HEK293T (cell line): ENCODE measurements around the gene MAGI2.
"Not testable (repeated sequence)": the region's sequence is repeated elsewhere in the genome, so short reads cannot be mapped to it uniquely, and the experiment has no call there.

Experiments
- CTCF ChIA-PET: fragments of 350-600 bp; formaldehyde crosslinking; extraction: SDS; loops from one replicate; lab custom pipeline; 2021; ENCODE audit warnings: antibody characterized with exemption, inconsistent platforms; lab: Yijun Ruan, JAX
- POLR2A ChIA-PET: fragments of 350-600 bp; formaldehyde crosslinking; extraction: SDS; loops from one replicate; lab custom pipeline; 2020; ENCODE audit warnings: antibody characterized with exemption, inconsistent platforms; lab: Yijun Ruan, JAX
- DNase-seq: peaks from one replicate; pipeline ENCODE4 v3.0.0; 2012; ENCODE audit warnings: mixed read lengths; ENCODE audit errors: extremely low spot score
- ARNT ChIP-seq: fragments of 450-650 bp; IDR thresholded peaks from 2 replicates; pipeline ENCODE4 v1.6.1; 2017; ENCODE audit warnings: mild to moderate bottlenecking
- BHLHE40 ChIP-seq: fragments of 450-650 bp; IDR thresholded peaks from 2 replicates; pipeline ENCODE4 v1.6.1; 2016; ENCODE audit warnings: mild to moderate bottlenecking, moderate library complexity, borderline replicate concordance
- CTBP1 ChIP-seq: fragments of 450-650 bp; IDR thresholded peaks from 2 replicates; pipeline ENCODE4 v1.6.1; 2016; ENCODE audit warnings: borderline replicate concordance
- ELF4 ChIP-seq: fragments of 450-650 bp; IDR thresholded peaks from 2 replicates; pipeline ENCODE4 v1.6.1; 2017; ENCODE audit warnings: antibody characterized with exemption
- FOXA1 ChIP-seq: fragments of 450-650 bp; IDR thresholded peaks from 2 replicates; pipeline ENCODE4 v1.6.1; 2016; ENCODE audit warnings: mild to moderate bottlenecking
- FOXK2 ChIP-seq: fragments of 450-650 bp; IDR thresholded peaks from 2 replicates; pipeline ENCODE4 v1.6.1; 2016; ENCODE audit warnings: mild to moderate bottlenecking
- FOXM1 ChIP-seq: fragments of 450-650 bp; IDR thresholded peaks from 2 replicates; pipeline ENCODE4 v1.6.1; 2017; ENCODE audit warnings: mild to moderate bottlenecking, borderline replicate concordance
- HDGF ChIP-seq: fragments of 450-650 bp; IDR thresholded peaks from 2 replicates; pipeline ENCODE4 v1.6.1; 2017; ENCODE audit warnings: antibody characterized with exemption, borderline replicate concordance
- L3MBTL2 ChIP-seq: fragments of 450-650 bp; conservative IDR thresholded peaks from 2 replicates; pipeline ENCODE4 v1.6.1; 2016; ENCODE audit warnings: mild to moderate bottlenecking
- LEF1 ChIP-seq: fragments of 450-650 bp; IDR thresholded peaks from 2 replicates; pipeline ENCODE4 v1.6.1; 2017; ENCODE audit warnings: mild to moderate bottlenecking, borderline replicate concordance
- NFRKB ChIP-seq: fragments of 450-650 bp; IDR thresholded peaks from 2 replicates; pipeline ENCODE4 v1.6.1; 2016; ENCODE audit warnings: mild to moderate bottlenecking, moderate library complexity
- PKNOX1 ChIP-seq: fragments of 450-650 bp; IDR thresholded peaks from 2 replicates; pipeline ENCODE4 v1.6.1; 2016
- SP1 ChIP-seq: fragments of 450-650 bp; IDR thresholded peaks from 2 replicates; pipeline ENCODE4 v1.6.1; 2017
- SUZ12 ChIP-seq: fragments of 450-650 bp; IDR thresholded peaks from 2 replicates; pipeline ENCODE4 v1.6.1; 2016; ENCODE audit warnings: mild to moderate bottlenecking
- TARDBP ChIP-seq: fragments of 450-650 bp; IDR thresholded peaks from 2 replicates; pipeline ENCODE4 v1.6.1; 2016
- ZNF384 ChIP-seq: fragments of 450-650 bp; IDR thresholded peaks from 2 replicates; pipeline ENCODE4 v1.6.1; 2016

Gene MAGI2

GRCh38 chr7:79454361-79454960 lies 994 bp upstream of the MAGI2 start:
- CTCF ChIA-PET, result no interaction called here
- POLR2A ChIA-PET, result no interaction called here

GRCh38 chr7:79453266-79453557 lies 255 bp downstream of the MAGI2 start:
- peak; percentile 4 for DNase-seq
- CTCF ChIA-PET, result no interaction called here
- TF ChIP-seq FOXM1, result no peak
- TF ChIP-seq SUZ12, result no peak
- TF ChIP-seq ZNF384, result no peak
- POLR2A ChIA-PET, result no interaction called here

More at GRCh38 chr7:79454361-79454960, 994 bp upstream of the MAGI2 start:
- peak; percentile 39 for DNase-seq
- TF ChIP-seq PKNOX1 (no peak), TARDBP (no peak), ZNF384 (no peak), FOXM1 (no peak), LEF1 (no peak), HDGF (no peak), BHLHE40 (no peak), FOXA1 (no peak), NFRKB (no peak), FOXK2 (no peak), SP1 (no peak), ELF4 (no peak), SUZ12 (no peak), CTBP1 (no peak), L3MBTL2 (no peak), ARNT (no peak)

- ChIA-PET POLR2A (interaction anchor here (0.9 to 1.0 kb wide), 2 partner anchors 22 to 33 kb away, joined by 3 to 4 read pairs; no protein-coding TSS in a partner anchor), CTCF (no interaction called here)
- peak; percentile 19 for DNase-seq
- TF ChIP-seq CTBP1 (no peak), L3MBTL2 (peak; percentile 33; the same call in 1 of the 2 replicates), ZNF384 (no peak)
These were observed 787 bp downstream of the MAGI2 start for GRCh38 chr7:79452495-79453265.

GRCh38 chr7:79452032-79452494 lies 1.4 kb downstream of the MAGI2 start:
- TF ChIP-seq L3MBTL2, result peak; percentile 84
- TF ChIP-seq SUZ12, result no peak
- peak; percentile 61 for TF ChIP-seq PKNOX1
- ChIA-PET CTCF (no interaction called here), POLR2A (interaction anchor here (0.7 to 1.0 kb wide), 4 partner anchors 14 to 32 kb away, joined by 3 to 4 read pairs (median 4); no protein-coding TSS in a partner anchor)
- peak; percentile 75 for DNase-seq

- TF ChIP-seq TARDBP (no peak), HDGF (no peak), ELF4 (no peak), ARNT (no peak), L3MBTL2 (no peak), NFRKB (no peak), BHLHE40 (no peak), PKNOX1 (no peak), SP1 (no peak), CTBP1 (no peak), ZNF384 (no peak), SUZ12 (no peak), FOXA1 (no peak)
- DNase-seq, result peak; percentile 5
- ChIA-PET CTCF (no interaction called here), POLR2A (interaction anchor here (0.7 to 1.0 kb wide), 4 partner anchors 13 to 32 kb away, joined by 3 to 4 read pairs (median 4); no protein-coding TSS in a partner anchor)
These were observed 1.9 kb downstream of the MAGI2 start for GRCh38 chr7:79451580-79451979.

GRCh38 chr7:79442766-79443165 lies 10.7 kb downstream of the MAGI2 start:
- CTCF ChIA-PET, DNase-seq, POLR2A ChIA-PET: not testable (repeated sequence)

- CTCF ChIA-PET, result no interaction called here
- DNase-seq, result no peak
- POLR2A ChIA-PET, result no interaction called here
- TF ChIP-seq ELF4, result no peak
- no peak for TF ChIP-seq SUZ12
- TF ChIP-seq TARDBP, result no peak
- TF ChIP-seq ARNT, result no peak
- TF ChIP-seq NFRKB, result no peak
These were observed 17.1 kb downstream of the MAGI2 start for GRCh38 chr7:79436378-79436777.
